Heart left ventricle (tissue), 16 donors: ENCODE data around the gene TNFAIP8L1. TPM values are rescaled to one million over a fixed set of nuclear protein-coding genes. Genes with fewer than 3 reads are reported as not detected.
A peak's percentile ranks its signal among the peaks of the same experiment; 100 is the strongest.

Source experiments
- ATAC-seq, 4 donors: fragments of 200-7000 bp; cut with Tn5 transposase; one replicate each; pipeline ENCODE4 v1.9.1; 2020 to 2022; ENCODE audit warnings: moderate library complexity in 4 of 4, mild to moderate bottlenecking in 3 of 4, moderate number of reproducible peaks in 1 of 4
- DNase-seq, 5 donors: peaks; one replicate each; pipeline ENCODE4 v3.0.0-alpha.2; 2020
- H3K27ac ChIP-seq, 12 donors: fragments of 200-600 bp; sonication (generic) in 4 of 12; one replicate each; pipeline versions ENCODE4 v1.5.0 to v1.8.0; 2016 to 2022; ENCODE audit warnings: mild to moderate bottlenecking in 2 of 12
- H3K27me3 ChIP-seq, 9 donors: fragments of 200-600 bp; sonication (generic) in 2 of 9; one replicate each; pipeline versions ENCODE4 v1.5.1 to v1.8.0; 2016 to 2022; ENCODE audit warnings: mild to moderate bottlenecking in 3 of 9
- H3K36me3 ChIP-seq, 9 donors: fragments of 200-600 bp; sonication (generic) in 2 of 9; one replicate each; pipeline versions ENCODE4 v1.5.0 to v1.8.0; 2018 to 2022; ENCODE audit warnings: mild to moderate bottlenecking in 2 of 9
- H3K4me1 ChIP-seq, 12 donors: fragments of 200-600 bp; sonication (generic) in 4 of 12; one replicate each; pipeline versions ENCODE4 v1.5.0 to v1.8.0; 2016 to 2022; ENCODE audit warnings: mild to moderate bottlenecking in 3 of 12
- H3K4me3 ChIP-seq, 12 donors: fragments of 200-600 bp; sonication (generic) in 4 of 12; one replicate each; pipeline versions ENCODE4 v1.5.0 to v1.8.0; 2017 to 2022; ENCODE audit warnings: mild to moderate bottlenecking in 9 of 12, moderate library complexity in 4 of 12
- H3K9me3 ChIP-seq, 12 donors: fragments of 200-600 bp; sonication (generic) in 4 of 12; one replicate each; pipeline versions ENCODE4 v1.5.0 to v1.8.0; 2016 to 2022; ENCODE audit warnings: mild to moderate bottlenecking in 1 of 12
- CTCF ChIP-seq, 12 donors: fragments of 200-600 bp; sonication (generic) in 4 of 12; IDR thresholded peaks; one replicate each; pipeline versions ENCODE4 v1.5.0 to v1.8.0; 2018 to 2022; ENCODE audit warnings: antibody characterized with exemption in 12 of 12, mild to moderate bottlenecking in 5 of 12
- POLR2A ChIP-seq, 2 donors: fragments of 450-650 bp; IDR thresholded peaks; one replicate each; pipeline ENCODE4 v1.6.1; 2017; ENCODE audit warnings: antibody characterized with exemption in 2 of 2, mild to moderate bottlenecking in 2 of 2, moderate library complexity in 2 of 2
- WGBS, 4 donors: extraction: QIAGEN DNeasy Blood & Tissue Kit in 2 of 4; methylation state at CpG; one replicate each; pipeline versions ENCODE4 v1.1.5 to v1.1.7; 2013 to 2018; 5-methylcytosine and 5-hydroxymethylcytosine counted together
- intact Hi-C, 10 donors: fragments of 100-400 bp; cut with DNase I; formaldehyde crosslinking; loops; one replicate each; pipeline versions ENCODE4 v1.11.1 to v1.14.2; 2022
- polyA plus RNA-seq, 2 donors: library from polyadenylated mRNA; stranded (reverse); fragments of 200-250 nt; gene quantifications; one replicate each; pipeline ENCODE4 v1.2.3, GENCODE V29; 2013
- total RNA-seq, 9 donors: library from RNA; depleted of rRNA in 2 of 9; stranded (reverse); fragments of >200 nt in 2 of 9; fragmentation: NEBNext Ultra II Directional in 3 of 9; extraction: Animal tissue kit (Norgen Biotek cat#: 25700) in 3 of 9; gene quantifications; one replicate each; pipeline versions ENCODE4 v1.1.0 to v1.2.4, GENCODE V29; 2016 to 2023
- donor health status: ischemic (EF 13 %, LVEDD 7.1; RV severe dilation, severe dysfunction).
- donor health status: healthy with polysubstance abuse.
- donor health status: DM: no; HTN: yes; CAD: no.
- donor health status: DM: no; HTN: no; CAD: no.
- donor health status: ischemic (EF 25% LVEDD 6.9; RV normal size, moderate dysfunction).
- donor health status: ischemic (EF 25% LVEDD 5.7; RV mildly dilated, moderate dysfunction).
- donor health status: healthy.
- donor health status: DM: yes; HTN: yes; CAD: no.
- donor health status: ischemic (EF 35%, LVEDD 5.7; RV mildly dilated, moderate dysfunction).
- donor health status: nonischemic (EF 11% LVEDD 7.7; RV severe dilation, severe dysfunction).
- donor health status: DM: yes; HTN: yes; CAD: no.
- donor health status: PGD.
- donor health status: ischemic (EF 29% LVEDD 5.4; RV normal size, mild dysfunction).
- donor health status: nonischemic (EF 23%, LVEDD 6.1; RV moderate dilation, normal function).

TNFAIP8L1 gene
- total and polyA plus RNA-seq, 11 donors, result 2.8 to 15.1 (median 6.1) TPM

GRCh38 chr19:4673726-4674125 is 34.4 kb downstream of the TNFAIP8L1 start:
- ATAC-seq (no peak), DNase-seq (peak in 1 of 5 donors; percentile 14)
- intact Hi-C loops, result loop anchor here in 3 of 10 donors (5.0 kb wide), 2 partner anchors 34 to 49 kb away; partner anchors contain the start of gene DPP9 (in 1 of the 3)
- Histone ChIP-seq H3K27ac (no peak overlapping the region), H3K4me3 (no peak overlapping the region), H3K4me1 (peaks cover 0 to 33% (median 17%) of the 10 kb centered on the region in 12 donors), H3K9me3 (no peaks in the 10 kb centered on the region), H3K27me3 (no peaks in the 10 kb centered on the region), H3K36me3 (peaks cover 0 to 39% (median 24%) of the 10 kb centered on the region in 9 donors)
- WGBS, 4 donors, result 91 to 95% (median 95%) methylated on average over 4 of the region's 4 CpGs
- no peak for TF ChIP-seq POLR2A (IDR thresholded peaks at IDR 0.05)
- TF ChIP-seq CTCF (IDR thresholded peaks at IDR 0.05), result no peak

GRCh38 chr19:4675346-4675745 is 36.0 kb downstream of the TNFAIP8L1 start:
- H3K4me1 ChIP-seq, result peaks cover 0 to 22% (median 8%) of the 10 kb centered on the region in 12 donors
- peak in 1 of 5 donors; percentile 23 for DNase-seq
- ATAC-seq, result no peak
- WGBS, 4 donors, result 92 to 95% (median 93%) methylated on average over 11 to 16 of the region's 16 CpGs
- H3K9me3 ChIP-seq, result no peaks in the 10 kb centered on the region
- H3K27ac ChIP-seq, result no peak overlapping the region
- peaks cover 0 to 47% (median 35%) of the 10 kb centered on the region in 9 donors for H3K36me3 ChIP-seq
- no peak for TF ChIP-seq CTCF (IDR thresholded peaks at IDR 0.05)
- no peak for TF ChIP-seq POLR2A (IDR thresholded peaks at IDR 0.05)
- H3K4me3 ChIP-seq, result no peak overlapping the region
- no peaks in the 10 kb centered on the region for H3K27me3 ChIP-seq
- intact Hi-C loops, result no loop called here

- intact Hi-C loops, result no loop called here
- H3K9me3 ChIP-seq, result no peaks in the 10 kb centered on the region
- H3K36me3 ChIP-seq, result peaks cover 0 to 65% (median 48%) of the 10 kb centered on the region in 9 donors
- 49 to 65% (median 62%) methylated on average over 10 to 17 of the region's 17 CpGs for WGBS, 4 donors
- H3K4me1 ChIP-seq, result peaks cover 0 to 10% (median 5%) of the 10 kb centered on the region in 12 donors
- peak; percentile 49 to 71 (median 64) for ATAC-seq
- DNase-seq, result peak in 3 of 5 donors; percentile 52 to 69 (median 66)
- peak overlapping the region in 9 of 12 donors; percentile 4 to 64 (median 43) for H3K27ac ChIP-seq
- no peaks in the 10 kb centered on the region for H3K27me3 ChIP-seq
- H3K4me3 ChIP-seq, result no peak overlapping the region
- TF ChIP-seq POLR2A (IDR thresholded peaks at IDR 0.05) (no peak), CTCF (IDR thresholded peaks at IDR 0.05) (peak; percentile 19 to 69 (median 56))
Measured at GRCh38 chr19:4676955-4677731, 37.8 kb downstream of the TNFAIP8L1 start.
